Esophagus squamous epithelium (tissue), 5 donors: ENCODE data around the gene AMPH. TPM values are rescaled to one million over a fixed set of nuclear protein-coding genes. Genes with fewer than 3 reads are reported as not detected.

Source experiments
- DNase-seq: peaks from one replicate; lab custom pipeline; 2025; lab: John Stamatoyannopoulos, UW
- H3K27ac ChIP-seq, 4 donors: fragments of 200-600 bp; sonication (generic); one replicate each; pipeline ENCODE4 v1.5.1; 2016 to 2019; ENCODE audit warnings: mild to moderate bottlenecking in 1 of 4
- H3K27me3 ChIP-seq, 4 donors: fragments of 200-600 bp; sonication (generic); 1 replicate in 3 of 4; 2 replicates in 1 of 4; pipeline versions ENCODE4 v1.5.1 to v1.6.0; 2017 to 2021; ENCODE audit warnings: antibody characterized with exemption in 1 of 4
- H3K36me3 ChIP-seq, 3 donors: fragments of 200-600 bp; sonication (generic); one replicate each; pipeline ENCODE4 v1.5.1; 2016 to 2019
- H3K4me1 ChIP-seq, 3 donors: fragments of 200-600 bp; sonication (generic); one replicate each; pipeline ENCODE4 v1.5.1; 2017 to 2019
- H3K4me3 ChIP-seq, 4 donors: fragments of 200-600 bp; sonication (generic); 1 replicate in 3 of 4; 2 replicates in 1 of 4; pipeline ENCODE4 v1.5.1; 2016 to 2019; ENCODE audit warnings: mild to moderate bottlenecking in 2 of 4, moderate library complexity in 1 of 4
- H3K9me3 ChIP-seq, 3 donors: fragments of 200-600 bp; sonication (generic); one replicate each; pipeline ENCODE4 v1.5.1; 2016 to 2019
- CTCF ChIP-seq, 6 experiments: fragments of 450-650 bp in 4 of 6; fragments of 200-600 bp in 2 of 6; sonication (generic) in 2 of 6; IDR thresholded peaks; one replicate each; pipeline ENCODE4 v1.5.1; 2016 to 2019; ENCODE audit warnings: antibody characterized with exemption in 6 of 6, mild to moderate bottlenecking in 4 of 6, moderate library complexity in 4 of 6
- POLR2A ChIP-seq, 4 donors: fragments of 450-650 bp; IDR thresholded peaks; one replicate each; pipeline ENCODE4 v1.6.1; 2017; ENCODE audit warnings: antibody characterized with exemption in 4 of 4, mild to moderate bottlenecking in 4 of 4, moderate library complexity in 3 of 4
- WGBS, 2 donors: methylation state at CpG; one replicate each; pipeline ENCODE4 v1.1.5; 2018; 5-methylcytosine and 5-hydroxymethylcytosine counted together
- intact Hi-C: fragments of 100-400 bp; cut with DNase I; formaldehyde crosslinking; loops from one replicate; pipeline ENCODE4 v1.15.0; 2022
- total RNA-seq, 4 donors: library from RNA; depleted of rRNA; stranded (reverse); fragments of >200 nt; gene quantifications; one replicate each; pipeline ENCODE4 v1.1.0, GENCODE V29; 2016
- donor health status: DM: yes; HTN: yes; CAD: no.

Gene AMPH
- total RNA-seq, 4 donors from 2014 or later: 0.18 to 2.3 (median 1.7) TPM; not detected in 1

GRCh38 chr7:38637957-38638356 is 6.8 kb upstream of the AMPH start:
- H3K4me1 ChIP-seq: no peaks in the 10 kb centered on the region
- 77 to 82% methylated on average over 2 to 3 of the region's 6 CpGs for WGBS, 2 donors

GRCh38 chr7:38632411-38632810 is 1.2 kb upstream of the AMPH start:
- intact Hi-C loops: no loop called here
- H3K4me3 ChIP-seq: no peak overlapping the region
- WGBS, 2 donors: 61 to 83% methylated on average over 2 of the region's 2 CpGs

More at GRCh38 chr7:38637957-38638356, 6.8 kb upstream of the AMPH start:
- no peak for DNase-seq
- H3K27ac ChIP-seq: no peak overlapping the region
- intact Hi-C loops: no loop called here
- H3K27me3 ChIP-seq: peaks cover 0 to 6% (median 0%) of the 10 kb centered on the region in 4 donors
- TF ChIP-seq CTCF (IDR thresholded peaks at IDR 0.05): no peak
- TF ChIP-seq POLR2A (IDR thresholded peaks at IDR 0.05): no peak
- H3K9me3 ChIP-seq: no peaks in the 10 kb centered on the region
- no peak overlapping the region for H3K4me3 ChIP-seq
- H3K36me3 ChIP-seq: no peaks in the 10 kb centered on the region

GRCh38 chr7:38629651-38630510 is 1.3 kb downstream of the AMPH start:
- Histone ChIP-seq H3K9me3 (no peaks in the 10 kb centered on the region), H3K4me3 (peak overlapping the region in 2 of 4 donors; percentile 57 to 75), H3K4me1 (peaks cover 3 to 20% (median 5%) of the 10 kb centered on the region in 3 donors), H3K27ac (no peak overlapping the region), H3K27me3 (peaks cover 0 to 50% (median 0%) of the 10 kb centered on the region in 4 donors), H3K36me3 (no peaks in the 10 kb centered on the region)
- 51 to 54% methylated on average over 10 to 11 of the region's 12 CpGs for WGBS, 2 donors
- intact Hi-C loops: no loop called here
- TF ChIP-seq CTCF (IDR thresholded peaks at IDR 0.05): no peak
- TF ChIP-seq POLR2A (IDR thresholded peaks at IDR 0.05): no peak
- no peak for DNase-seq

More at GRCh38 chr7:38632411-38632810, 1.2 kb upstream of the AMPH start:
- DNase-seq: no peak
- Histone ChIP-seq H3K4me1 (peaks cover 3 to 20% (median 5%) of the 10 kb centered on the region in 3 donors), H3K9me3 (no peaks in the 10 kb centered on the region), H3K27me3 (peaks cover 0 to 50% (median 0%) of the 10 kb centered on the region in 4 donors), H3K27ac (no peak overlapping the region), H3K36me3 (no peaks in the 10 kb centered on the region)
- TF ChIP-seq POLR2A (IDR thresholded peaks at IDR 0.05) (no peak), CTCF (IDR thresholded peaks at IDR 0.05) (no peak)

GRCh38 chr7:38628630-38629385 is 2.4 kb downstream of the AMPH start:
- TF ChIP-seq CTCF (IDR thresholded peaks at IDR 0.05) (no peak), POLR2A (IDR thresholded peaks at IDR 0.05) (no peak)
- no peak overlapping the region for H3K4me3 ChIP-seq
- WGBS, 2 donors: 65 to 71% methylated on average over 5 of the region's 5 CpGs
- H3K27ac ChIP-seq: no peak overlapping the region
- H3K9me3 ChIP-seq: no peaks in the 10 kb centered on the region
- intact Hi-C loops: no loop called here
- H3K27me3 ChIP-seq: peaks cover 0 to 50% (median 0%) of the 10 kb centered on the region in 4 donors
- no peak for DNase-seq
- H3K36me3 ChIP-seq: no peaks in the 10 kb centered on the region
- H3K4me1 ChIP-seq: peaks cover 3 to 20% (median 5%) of the 10 kb centered on the region in 3 donors
